Keratinocyte (primary cell): ENCODE measurements around the gene KANSL1. TPM values are rescaled to one million over a fixed set of nuclear protein-coding genes. Genes with fewer than 3 reads are reported as not detected.

Source experiments
- DNase-seq: peaks from one replicate; pipeline ENCODE4 v3.0.0-alpha.2; 2011; ENCODE audit warnings: low read depth, missing footprints, low spot score
- FAIRE-seq: peaks from 2 replicates; lab custom pipeline; 2011; peaks lifted over from hg19 to GRCh38; lab: Jason Lieb, UNC
- H2AFZ ChIP-seq: 2 replicates; pipeline ENCODE4 v1.6.0; 2012; ENCODE audit warnings: low read length, control low read depth, inconsistent platforms; ENCODE audit not compliant: control insufficient read depth
- H3K27ac ChIP-seq: 2 replicates; pipeline ENCODE4 v1.5.1; 2011; ENCODE audit warnings: low read length; ENCODE audit not compliant: control insufficient read depth, insufficient read depth
- H3K27me3 ChIP-seq: 3 replicates; pipeline ENCODE4 v1.6.0; 2011; ENCODE audit warnings: low read length; ENCODE audit not compliant: control insufficient read depth, insufficient read depth; ENCODE audit errors: extremely low read depth
- H3K36me3 ChIP-seq, 2 experiments: 2 replicates in 1 of 2; 3 replicates in 1 of 2; pipeline ENCODE4 v1.5.1; 2011; ENCODE audit warnings: low read length in 2 of 2, mild to moderate bottlenecking in 1 of 2; ENCODE audit not compliant: control insufficient read depth in 2 of 2, insufficient read depth in 2 of 2; ENCODE audit errors: extremely low read depth in 1 of 2
- H3K4me1 ChIP-seq: 3 replicates; pipeline ENCODE4 v1.5.1; 2011; ENCODE audit warnings: low read length; ENCODE audit not compliant: control insufficient read depth, insufficient read depth; ENCODE audit errors: extremely low read depth
- H3K4me2 ChIP-seq: 3 replicates; pipeline ENCODE4 v1.6.0; 2011; ENCODE audit warnings: low read depth, low read length; ENCODE audit not compliant: control insufficient read depth, insufficient read depth; ENCODE audit errors: extremely low read depth
- H3K4me3 ChIP-seq, 3 experiments: fragments of 200-600 bp in 1 of 3; sonication (generic) in 1 of 3; 2 replicates in 2 of 3; 3 replicates in 1 of 3; pipeline ENCODE4 v1.5.1; 2011 to 2016; ENCODE audit warnings: low read length in 3 of 3, mild to moderate bottlenecking in 3 of 3, control low read depth in 2 of 3, inconsistent platforms in 1 of 3, low read depth in 1 of 3, mixed read lengths in 1 of 3, mixed run types in 1 of 3, moderate library complexity in 1 of 3; ENCODE audit not compliant: control insufficient read depth in 2 of 3, insufficient read depth in 2 of 3; ENCODE audit errors: extremely low read depth in 1 of 3
- H3K79me2 ChIP-seq: 2 replicates; pipeline ENCODE4 v1.6.0; 2012; ENCODE audit warnings: low read length; ENCODE audit not compliant: control insufficient read depth, insufficient read depth
- H3K9ac ChIP-seq: 3 replicates; pipeline ENCODE4 v1.6.0; 2011; ENCODE audit warnings: low read length; ENCODE audit not compliant: control insufficient read depth, insufficient read depth; ENCODE audit errors: extremely low read depth
- H3K9me1 ChIP-seq: 3 replicates; pipeline ENCODE4 v1.6.0; 2011; ENCODE audit warnings: low read length; ENCODE audit not compliant: control insufficient read depth, insufficient read depth; ENCODE audit errors: extremely low read depth
- H3K9me3 ChIP-seq: 2 replicates; pipeline ENCODE4 v1.5.1; 2012; ENCODE audit warnings: low read depth, low read length; ENCODE audit not compliant: control insufficient read depth
- H4K20me1 ChIP-seq: 3 replicates; pipeline ENCODE4 v1.6.0; 2011; ENCODE audit warnings: low read length; ENCODE audit not compliant: control insufficient read depth, insufficient read depth; ENCODE audit errors: extremely low read depth
- CTCF ChIP-seq, 3 experiments: IDR thresholded peaks in 1 of 3; conservative IDR thresholded peaks in 1 of 3; optimal IDR thresholded peaks in 1 of 3; 2 replicates in 2 of 3; 3 replicates in 1 of 3; pipeline versions ENCODE3 to v1.5.1; 2011; ENCODE audit warnings: low read length in 3 of 3, mild to moderate bottlenecking in 3 of 3, moderate library complexity in 2 of 3, control low read depth in 1 of 3, inconsistent platforms in 1 of 3; ENCODE audit not compliant: insufficient read depth in 2 of 3; ENCODE audit errors: extremely low read depth in 1 of 3
- EZH2 ChIP-seq: IDR thresholded peaks from one replicate; pipeline ENCODE4 v1.6.1; 2012; ENCODE audit warnings: inconsistent platforms, mild to moderate bottlenecking, low read length, moderate library complexity
- dilution Hi-C: fragments of 300-500 bp; cut with MboI; formaldehyde crosslinking; loops from one replicate; pipeline ENCODE4 v1.7.0; 2020; ENCODE audit warnings: low sequenced_read_pairs; ENCODE audit not compliant: extremely low pct_ligation_motif_present
- polyA plus RNA-seq, 5 experiments: library from polyadenylated mRNA; depleted of rRNA in 3 of 5; stranded (reverse) in 3 of 5; stranded (forward) in 1 of 5; unstranded in 1 of 5; fragments of >200 nt; gene quantifications; 1 replicate in 1 of 5; 2 replicates in 3 of 5; 3 replicates in 1 of 5; pipeline versions ENCODE4 v1.2.1 to v1.2.3, GENCODE V29; 2011 to 2012; ENCODE audit warnings: missing spikeins in 2 of 5, low read depth in 1 of 5, low replicate concordance in 1 of 5

KANSL1 gene
- polyA plus RNA-seq, 1 donor (not counting 4 experiments of a cell fraction or from before 2014, with no cell fraction given) = 17.6 TPM

GRCh38 chr17:45990886-45991285 lies 202.3 kb downstream of the KANSL1 start:
- no peak for FAIRE-seq
- Histone ChIP-seq H4K20me1 (no peaks in the 10 kb centered on the region), H3K9me1 (no peaks in the 10 kb centered on the region), H3K4me3 (no peak overlapping the region), H3K27me3 (peaks cover 7% of the 10 kb centered on the region), H3K4me2 (no peak overlapping the region), H3K4me1 (no peaks in the 10 kb centered on the region), H3K9ac (no peak overlapping the region), H3K79me2 (no peaks in the 10 kb centered on the region), H3K9me3 (no peaks in the 10 kb centered on the region), H3K27ac (no peak overlapping the region), H3K36me3 (no peaks in the 10 kb centered on the region), H2AFZ (no peak overlapping the region)
- no peak for DNase-seq
- TF ChIP-seq CTCF (optimal IDR thresholded peaks at IDR 0.05 in 1 of 3, IDR thresholded peaks at IDR 0.05 in 1 of 3, conservative IDR thresholded peaks at IDR 0.05 in 1 of 3; ENCODE audit: extremely low read depth in 1 of 3, insufficient read depth in 2 of 3, low read length in 3 of 3) = no peak
- no peak for TF ChIP-seq EZH2
- dilution Hi-C loops = no loop called here

DNA sequence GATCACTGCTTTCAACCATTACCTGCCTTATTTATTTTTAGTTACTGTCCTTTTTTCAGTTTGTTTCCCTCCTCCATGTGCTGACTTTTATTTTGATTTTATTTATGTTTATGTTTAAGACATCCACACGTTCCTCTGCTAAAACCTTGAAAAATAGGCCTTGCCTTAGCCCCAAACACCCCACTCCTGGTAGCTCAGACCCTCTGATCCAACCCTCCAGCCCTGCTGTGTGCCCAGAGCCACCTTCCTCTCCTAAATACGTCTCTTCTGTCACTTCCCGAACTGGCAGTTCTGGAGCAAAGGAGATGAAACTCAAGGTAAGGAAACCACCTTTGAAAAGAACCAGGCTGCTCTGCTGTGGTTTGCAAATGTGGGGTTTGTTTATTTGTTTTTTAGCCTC lies 203.5 kb downstream of the KANSL1 start:
- Histone ChIP-seq H3K36me3 (no peaks in the 10 kb centered on the region), H3K9me1 (no peaks in the 10 kb centered on the region), H3K9ac (no peak overlapping the region), H3K27ac (no peak overlapping the region), H3K27me3 (peaks cover 4% of the 10 kb centered on the region), H2AFZ (no peak overlapping the region), H3K9me3 (no peaks in the 10 kb centered on the region), H3K4me2 (no peak overlapping the region), H4K20me1 (no peaks in the 10 kb centered on the region), H3K4me1 (no peaks in the 10 kb centered on the region), H3K79me2 (no peaks in the 10 kb centered on the region), H3K4me3 (no peak overlapping the region)
- TF ChIP-seq CTCF (optimal IDR thresholded peaks at IDR 0.05 in 1 of 3, IDR thresholded peaks at IDR 0.05 in 1 of 3, conservative IDR thresholded peaks at IDR 0.05 in 1 of 3; ENCODE audit: extremely low read depth in 1 of 3, insufficient read depth in 2 of 3, low read length in 3 of 3) (no peak), EZH2 (no peak)
- dilution Hi-C loops = no loop called here
- FAIRE-seq = no peak
- DNase-seq = no peak
